Muscle layer of duodenum (tissue), 2 donors: ENCODE results near the gene BBS1.
A peak's percentile ranks its signal among the peaks of the same experiment; 100 is the strongest.

ENCODE experiments used
- H3K27ac ChIP-seq: one replicate; pipeline ENCODE4 v1.7.0; 2013; ENCODE audit warnings: mild to moderate bottlenecking, low read length
- H3K27me3 ChIP-seq: one replicate; pipeline ENCODE4 v1.7.0; 2013; ENCODE audit warnings: low read depth, mild to moderate bottlenecking, control low read depth, low read length
- H3K36me3 ChIP-seq, 2 donors: one replicate each; pipeline ENCODE4 v1.7.0; 2013; ENCODE audit warnings: low read length in 2 of 2, control low read depth in 1 of 2, mild to moderate bottlenecking in 1 of 2; ENCODE audit not compliant: insufficient read depth in 2 of 2, control insufficient read depth in 1 of 2
- H3K4me1 ChIP-seq, 2 donors: one replicate each; pipeline ENCODE4 v1.7.0; 2013; ENCODE audit warnings: low read length in 2 of 2, mild to moderate bottlenecking in 2 of 2, control low read depth in 1 of 2, moderate library complexity in 1 of 2; ENCODE audit not compliant: insufficient read depth in 2 of 2, control insufficient read depth in 1 of 2
- H3K4me3 ChIP-seq, 2 donors: one replicate each; pipeline ENCODE4 v1.7.0; 2013; ENCODE audit warnings: low read length in 2 of 2, low read depth in 1 of 2, mild to moderate bottlenecking in 1 of 2
- H3K9me3 ChIP-seq, 2 donors: one replicate each; pipeline ENCODE4 v1.7.0; 2013; ENCODE audit warnings: low read length in 2 of 2, control low read depth in 1 of 2, mild to moderate bottlenecking in 1 of 2; ENCODE audit not compliant: control insufficient read depth in 1 of 2
- donor health status: healthy.

Gene BBS1

DNA sequence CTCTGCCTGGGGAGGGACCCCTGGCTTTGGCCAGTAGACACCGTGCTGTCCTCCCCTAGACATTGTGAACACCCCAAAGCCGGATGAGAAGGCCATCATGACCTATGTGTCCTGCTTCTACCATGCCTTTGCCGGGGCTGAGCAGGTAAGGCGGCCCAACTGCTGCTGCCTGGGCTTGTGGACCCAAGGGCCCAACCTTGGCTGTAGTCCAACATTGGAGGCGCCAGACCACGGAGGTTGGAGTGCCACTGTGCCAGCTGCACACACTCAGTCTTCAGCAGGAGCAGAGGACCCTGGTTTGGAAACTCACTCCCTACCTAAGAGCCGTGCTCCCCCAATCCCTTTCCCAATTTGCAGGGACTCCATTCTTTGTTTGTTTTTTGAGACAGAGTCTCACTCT, 45.7 kb downstream of the BBS1 start:
- Histone ChIP-seq H3K4me1 (peaks cover 0 to 9% of the 10 kb centered on the region in 2 donors), H3K36me3 (no peaks in the 10 kb centered on the region), H3K27ac (no peak overlapping the region), H3K9me3 (no peaks in the 10 kb centered on the region), H3K27me3 (no peaks in the 10 kb centered on the region), H3K4me3 (no peak overlapping the region)

GRCh38 chr11:66557733-66558326, 47.4 kb downstream of the BBS1 start:
- H3K9me3 ChIP-seq: no peaks in the 10 kb centered on the region

GRCh38 chr11:66559142-66559865, 48.9 kb downstream of the BBS1 start:
- Histone ChIP-seq H3K4me1 (peaks cover 0 to 9% of the 10 kb centered on the region in 2 donors), H3K36me3 (peaks cover 4 to 10% of the 10 kb centered on the region in 2 donors), H3K9me3 (no peaks in the 10 kb centered on the region), H3K27me3 (no peaks in the 10 kb centered on the region), H3K4me3 (peak overlapping the region in 1 of 2 donors; percentile 15), H3K27ac (no peak overlapping the region)

More at GRCh38 chr11:66557733-66558326, 47.4 kb downstream of the BBS1 start:
- Histone ChIP-seq H3K4me3 (no peak overlapping the region), H3K27ac (no peak overlapping the region), H3K27me3 (no peaks in the 10 kb centered on the region), H3K4me1 (peaks cover 0 to 9% of the 10 kb centered on the region in 2 donors), H3K36me3 (peaks cover 0 to 4% of the 10 kb centered on the region in 2 donors)

- Histone ChIP-seq H3K36me3 (peaks cover 4 to 17% of the 10 kb centered on the region in 2 donors), H3K4me3 (no peak overlapping the region), H3K4me1 (peaks cover 0 to 9% of the 10 kb centered on the region in 2 donors), H3K27me3 (no peaks in the 10 kb centered on the region), H3K9me3 (no peaks in the 10 kb centered on the region), H3K27ac (no peak overlapping the region)
Measured at GRCh38 chr11:66559866-66560676, 49.6 kb downstream of the BBS1 start.

GRCh38 chr11:66561178-66561974, 50.9 kb downstream of the BBS1 start:
- no peaks in the 10 kb centered on the region for H3K27me3 ChIP-seq
- no peak overlapping the region for H3K27ac ChIP-seq
- H3K9me3 ChIP-seq: no peaks in the 10 kb centered on the region
- no peak overlapping the region for H3K4me3 ChIP-seq
- H3K36me3 ChIP-seq: peaks cover 4 to 27% of the 10 kb centered on the region in 2 donors
- peaks cover 0 to 9% of the 10 kb centered on the region in 2 donors for H3K4me1 ChIP-seq

GRCh38 chr11:66561975-66562248, 51.5 kb downstream of the BBS1 start:
- no peaks in the 10 kb centered on the region for H3K27me3 ChIP-seq
- no peaks in the 10 kb centered on the region for H3K9me3 ChIP-seq
- peaks cover 0 to 9% of the 10 kb centered on the region in 2 donors for H3K4me1 ChIP-seq
- H3K27ac ChIP-seq: no peak overlapping the region
- peaks cover 4 to 27% of the 10 kb centered on the region in 2 donors for H3K36me3 ChIP-seq
- H3K4me3 ChIP-seq: no peak overlapping the region

DNA sequence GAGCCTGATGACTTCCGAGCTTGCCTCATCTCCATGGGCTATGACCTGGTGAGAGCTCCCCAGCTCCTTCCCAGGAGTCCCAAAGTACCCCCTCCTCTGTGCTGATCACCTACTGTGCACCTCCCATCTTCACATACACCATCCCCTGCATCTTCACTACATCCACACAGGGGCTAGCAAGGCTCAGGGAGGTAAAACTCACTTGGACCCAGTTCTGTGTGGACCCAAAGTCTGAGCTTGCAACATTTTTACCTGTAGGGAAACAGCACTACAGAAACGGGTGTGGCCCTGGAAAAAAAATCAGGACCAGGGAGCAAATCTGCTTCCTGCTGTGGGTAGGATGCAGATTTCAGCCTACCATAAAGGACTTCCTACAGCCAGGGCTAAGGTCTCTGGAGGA, 51.8 kb downstream of the BBS1 start:
- no peaks in the 10 kb centered on the region for H3K27me3 ChIP-seq
- no peaks in the 10 kb centered on the region for H3K9me3 ChIP-seq
- H3K36me3 ChIP-seq: peaks cover 4 to 27% of the 10 kb centered on the region in 2 donors
- no peak overlapping the region for H3K27ac ChIP-seq
- H3K4me3 ChIP-seq: no peak overlapping the region
- peaks cover 0 to 9% of the 10 kb centered on the region in 2 donors for H3K4me1 ChIP-seq

DNA sequence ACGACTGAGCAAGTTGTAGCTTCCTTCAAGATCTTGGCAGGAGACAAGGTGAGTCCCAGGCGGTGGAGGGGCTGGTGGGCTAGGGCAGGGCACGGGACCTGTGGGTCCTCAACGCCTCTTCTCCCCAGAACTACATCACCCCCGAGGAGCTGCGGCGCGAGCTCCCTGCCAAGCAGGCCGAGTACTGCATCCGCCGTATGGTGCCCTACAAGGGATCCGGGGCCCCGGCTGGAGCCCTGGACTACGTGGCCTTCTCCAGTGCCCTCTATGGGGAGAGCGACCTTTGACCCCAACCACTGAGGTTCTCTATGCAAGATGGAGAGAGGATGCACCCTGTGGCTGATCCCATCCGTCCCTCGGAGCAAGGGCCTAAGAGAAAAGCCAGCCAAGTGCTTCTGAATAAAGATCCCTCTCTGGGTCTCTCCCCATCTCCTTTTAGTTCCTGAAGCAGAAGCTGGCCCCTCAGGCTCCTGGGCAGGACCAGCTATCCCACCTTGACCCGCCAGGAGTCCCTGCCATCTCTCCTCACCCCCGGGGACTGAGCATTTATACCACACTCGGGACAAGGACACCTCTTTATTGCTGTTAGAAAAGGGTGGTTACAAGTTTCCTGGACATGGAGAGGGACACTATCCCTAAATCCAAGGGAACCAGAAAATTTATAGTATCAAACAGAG, 52.6 kb downstream of the BBS1 start:
- Histone ChIP-seq H3K4me1 (peaks cover 0 to 14% of the 10 kb centered on the region in 2 donors), H3K36me3 (peaks cover 4 to 27% of the 10 kb centered on the region in 2 donors), H3K4me3 (no peak overlapping the region), H3K27me3 (no peaks in the 10 kb centered on the region), H3K27ac (no peak overlapping the region), H3K9me3 (no peaks in the 10 kb centered on the region)

DNA sequence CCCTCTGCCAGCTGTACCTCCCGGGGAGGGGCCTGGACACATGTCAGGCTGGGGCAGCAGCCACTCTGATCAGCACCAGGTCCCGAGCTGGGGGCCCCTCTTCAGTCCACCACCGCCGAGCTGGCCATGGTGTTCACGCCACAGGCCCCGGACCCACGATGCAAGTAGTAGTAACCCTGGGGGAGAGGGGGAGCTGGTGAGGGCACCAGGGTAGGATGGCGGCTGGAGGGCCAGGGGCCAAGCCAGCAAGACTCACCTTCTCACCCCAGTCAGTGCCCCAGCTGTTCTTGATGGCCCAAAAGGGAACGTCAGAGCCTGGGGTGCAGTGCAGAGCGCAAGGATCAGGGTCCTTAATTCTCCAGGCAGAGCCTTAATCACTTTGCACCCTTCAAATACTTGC, 53.4 kb downstream of the BBS1 start:
- Histone ChIP-seq H3K4me3 (no peak overlapping the region), H3K27me3 (no peaks in the 10 kb centered on the region), H3K27ac (no peak overlapping the region), H3K36me3 (peaks cover 4 to 27% of the 10 kb centered on the region in 2 donors), H3K9me3 (no peaks in the 10 kb centered on the region), H3K4me1 (peaks cover 0 to 12% of the 10 kb centered on the region in 2 donors)

- H3K4me1 ChIP-seq: peaks cover 0 to 6% of the 10 kb centered on the region in 2 donors
- peaks cover 4 to 27% of the 10 kb centered on the region in 2 donors for H3K36me3 ChIP-seq
- no peak overlapping the region for H3K27ac ChIP-seq
- H3K27me3 ChIP-seq: no peaks in the 10 kb centered on the region
- no peaks in the 10 kb centered on the region for H3K9me3 ChIP-seq
- no peak overlapping the region for H3K4me3 ChIP-seq
Measured at GRCh38 chr11:66564538-66564937, 54.1 kb downstream of the BBS1 start.
